Measurements from ENCODE around the gene AKAP7.

The AKAP7 gene

DNA sequence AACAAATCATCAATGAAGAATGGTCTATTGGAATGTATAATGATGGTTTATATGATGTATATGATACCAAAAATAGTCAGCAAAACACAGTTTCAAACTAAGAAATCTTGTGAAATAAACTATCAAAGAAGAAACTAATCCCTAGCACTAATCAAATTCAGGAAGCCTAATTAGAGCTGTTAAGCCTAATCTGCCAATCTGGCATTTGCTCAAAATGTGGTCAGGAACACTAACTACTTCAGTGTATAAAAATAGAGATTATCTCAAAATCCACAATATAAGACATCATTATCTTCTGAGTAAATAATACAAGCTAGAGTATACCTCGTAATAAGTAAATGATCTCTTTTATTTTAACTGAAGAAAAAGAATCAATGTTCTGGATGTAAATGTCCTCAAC is 12.8 kb upstream of the AKAP7 start:
- H3K4me1 ChIP-seq = no peaks in the 10 kb centered on the region
- no peak overlapping the region for H2AFZ ChIP-seq

DNA sequence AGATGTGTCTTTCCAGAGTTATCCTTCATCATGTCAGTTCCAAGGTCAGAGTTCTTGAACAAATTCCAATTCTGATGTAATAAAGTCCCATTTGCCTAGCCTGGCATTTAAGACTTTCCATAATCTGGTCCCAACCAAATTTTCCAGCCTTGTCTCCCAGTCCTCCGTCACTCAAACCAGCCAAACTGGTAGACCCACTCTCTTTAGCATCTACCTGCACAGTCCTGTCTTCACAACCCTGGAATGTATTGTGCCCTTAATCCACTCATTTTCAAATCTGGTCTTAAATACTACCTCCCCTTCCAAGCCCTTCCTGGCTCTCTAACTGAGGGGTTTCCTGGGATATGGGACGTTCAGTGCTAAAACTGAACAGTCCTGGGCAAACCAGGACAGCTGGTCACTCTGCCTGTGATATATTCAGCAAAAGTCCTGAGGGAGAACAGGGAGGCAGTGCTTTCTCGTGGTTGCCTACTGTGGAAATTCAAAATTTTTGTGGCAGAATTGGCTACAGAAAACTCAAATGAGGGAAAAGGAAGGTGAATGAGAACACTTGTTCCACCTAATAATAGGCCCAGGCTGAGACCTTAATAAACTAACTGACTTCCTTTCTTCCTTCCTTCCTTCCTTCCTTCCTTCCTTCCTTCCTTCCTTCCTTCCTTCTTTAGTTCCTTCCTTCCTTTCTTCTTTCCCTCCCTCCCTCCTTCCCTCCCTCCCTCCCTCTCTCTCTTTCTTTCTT is 10.8 kb upstream of the AKAP7 start:
- Histone ChIP-seq H3K79me2 (no peaks in the 10 kb centered on the region), H3K36me3 (ENCODE audit: control insufficient read depth, insufficient read depth, low read length) (no peaks in the 10 kb centered on the region), H3K27me3 (ENCODE audit: control insufficient read depth, insufficient read depth, low read length) (no peaks in the 10 kb centered on the region), H3K27ac (no peak overlapping the region), H3K4me2 (ENCODE audit: low read length) (no peak overlapping the region), H3K9ac (no peak overlapping the region), H3K9me3 (ENCODE audit: control insufficient read depth, low read length) (no peaks in the 10 kb centered on the region), H3K4me1 (no peaks in the 10 kb centered on the region), H3K4me3 (ENCODE audit: low read depth, low read length) (no peak overlapping the region), H2AFZ (no peak overlapping the region)
- TF ChIP-seq, protein P1, sequence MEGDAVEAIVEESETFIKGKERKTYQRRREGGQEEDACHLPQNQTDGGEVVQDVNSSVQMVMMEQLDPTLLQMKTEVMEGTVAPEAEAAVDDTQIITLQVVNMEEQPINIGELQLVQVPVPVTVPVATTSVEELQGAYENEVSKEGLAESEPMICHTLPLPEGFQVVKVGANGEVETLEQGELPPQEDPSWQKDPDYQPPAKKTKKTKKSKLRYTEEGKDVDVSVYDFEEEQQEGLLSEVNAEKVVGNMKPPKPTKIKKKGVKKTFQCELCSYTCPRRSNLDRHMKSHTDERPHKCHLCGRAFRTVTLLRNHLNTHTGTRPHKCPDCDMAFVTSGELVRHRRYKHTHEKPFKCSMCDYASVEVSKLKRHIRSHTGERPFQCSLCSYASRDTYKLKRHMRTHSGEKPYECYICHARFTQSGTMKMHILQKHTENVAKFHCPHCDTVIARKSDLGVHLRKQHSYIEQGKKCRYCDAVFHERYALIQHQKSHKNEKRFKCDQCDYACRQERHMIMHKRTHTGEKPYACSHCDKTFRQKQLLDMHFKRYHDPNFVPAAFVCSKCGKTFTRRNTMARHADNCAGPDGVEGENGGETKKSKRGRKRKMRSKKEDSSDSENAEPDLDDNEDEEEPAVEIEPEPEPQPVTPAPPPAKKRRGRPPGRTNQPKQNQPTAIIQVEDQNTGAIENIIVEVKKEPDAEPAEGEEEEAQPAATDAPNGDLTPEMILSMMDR (IDR thresholded peaks at IDR 0.05) = no peak

More for the DNA sequence above, 12.8 kb upstream of the AKAP7 start:
- Histone ChIP-seq H3K9me3 (ENCODE audit: control insufficient read depth, low read length) (no peaks in the 10 kb centered on the region), H3K36me3 (ENCODE audit: control insufficient read depth, insufficient read depth, low read length) (no peaks in the 10 kb centered on the region), H3K27ac (no peak overlapping the region), H3K9ac (no peak overlapping the region), H3K4me2 (ENCODE audit: low read length) (no peak overlapping the region), H3K4me3 (ENCODE audit: low read depth, low read length) (no peak overlapping the region), H3K27me3 (ENCODE audit: control insufficient read depth, insufficient read depth, low read length) (no peaks in the 10 kb centered on the region), H3K79me2 (no peaks in the 10 kb centered on the region)
- TF ChIP-seq, protein P1 (IDR thresholded peaks at IDR 0.05) = no peak

DNA sequence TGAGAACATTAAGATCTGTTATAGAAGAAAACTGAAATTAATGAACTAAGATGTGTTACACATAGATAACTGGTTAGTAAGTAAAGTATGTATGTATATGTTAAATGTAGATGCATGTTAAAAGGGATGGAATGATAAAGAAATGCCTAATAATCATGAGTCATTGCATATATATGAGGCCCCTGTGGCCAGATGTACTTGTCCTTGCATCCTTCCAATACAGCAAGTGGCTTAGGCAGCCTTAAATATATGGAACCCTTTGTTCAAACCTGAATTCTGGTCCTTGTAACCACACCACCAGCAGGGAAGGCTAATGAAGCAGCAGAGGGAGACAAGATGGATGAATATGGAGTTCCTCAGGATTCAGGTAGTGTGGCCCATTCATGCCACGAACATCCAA is 9.8 kb upstream of the AKAP7 start:
- Histone ChIP-seq H2AFZ (no peak overlapping the region), H3K9me3 (ENCODE audit: control insufficient read depth, low read length) (no peaks in the 10 kb centered on the region), H3K27me3 (ENCODE audit: control insufficient read depth, insufficient read depth, low read length) (no peaks in the 10 kb centered on the region), H3K4me3 (ENCODE audit: low read depth, low read length) (no peak overlapping the region), H3K4me2 (ENCODE audit: low read length) (no peak overlapping the region), H3K9ac (no peak overlapping the region), H3K27ac (no peak overlapping the region), H3K36me3 (ENCODE audit: control insufficient read depth, insufficient read depth, low read length) (no peaks in the 10 kb centered on the region), H3K4me1 (no peaks in the 10 kb centered on the region), H3K79me2 (no peaks in the 10 kb centered on the region)
- TF ChIP-seq, protein P1 (IDR thresholded peaks at IDR 0.05) = no peak

DNA sequence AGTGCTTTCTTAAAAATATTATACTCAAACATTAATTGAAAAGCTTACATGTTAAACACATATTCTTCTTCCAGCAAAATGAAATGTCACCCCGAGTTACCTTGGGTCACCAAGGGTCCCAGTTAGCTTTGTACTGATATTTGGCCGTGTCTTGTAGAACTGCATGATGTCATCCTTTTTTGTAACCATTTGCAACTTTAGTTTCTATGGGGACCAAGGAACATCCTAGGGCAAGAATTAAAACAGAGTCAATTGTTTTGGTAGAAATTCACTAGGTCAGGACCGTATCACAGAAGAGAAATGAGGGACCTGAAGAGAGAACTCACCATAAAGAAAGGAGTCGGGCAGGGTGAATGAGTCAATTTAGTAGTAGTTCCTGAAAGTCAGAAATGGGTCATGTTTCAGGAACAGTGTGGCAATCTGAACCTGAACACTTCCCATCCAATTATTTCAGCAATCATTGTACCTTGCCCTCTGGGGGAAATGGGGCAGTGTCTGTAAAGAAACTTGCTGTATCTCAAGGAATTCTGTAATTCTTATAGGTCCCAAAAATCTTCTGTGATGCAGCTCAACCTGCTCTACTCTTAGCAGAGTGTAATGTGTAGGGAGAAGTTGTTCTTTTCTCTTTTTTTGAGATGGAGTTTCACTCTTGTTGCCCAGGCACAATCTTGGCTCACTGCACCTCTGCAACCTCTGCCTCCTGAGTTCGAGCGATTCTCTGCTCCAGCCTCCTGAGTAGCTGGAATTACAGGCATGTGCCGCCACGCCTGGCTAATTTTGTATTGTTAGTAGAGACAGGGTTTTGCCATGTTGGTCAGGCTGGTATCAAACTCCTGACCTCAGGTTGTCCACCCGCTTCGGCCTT is 5.3 kb upstream of the AKAP7 start:
- Histone ChIP-seq H3K79me2 (no peaks in the 10 kb centered on the region), H3K4me2 (ENCODE audit: low read length) (no peak overlapping the region), H3K27me3 (ENCODE audit: control insufficient read depth, insufficient read depth, low read length) (no peaks in the 10 kb centered on the region), H3K9me3 (ENCODE audit: control insufficient read depth, low read length) (no peaks in the 10 kb centered on the region), H2AFZ (no peak overlapping the region), H3K4me1 (peaks cover 3% of the 10 kb centered on the region), H3K4me3 (ENCODE audit: low read depth, low read length) (no peak overlapping the region), H3K9ac (no peak overlapping the region), H3K36me3 (ENCODE audit: control insufficient read depth, insufficient read depth, low read length) (no peaks in the 10 kb centered on the region), H3K27ac (no peak overlapping the region)
- TF ChIP-seq, protein P1 (IDR thresholded peaks at IDR 0.05) = no peak

All from parathyroid adenoma (tissue), 2 donors.